OCI-LY7 (cell line): ENCODE results near the gene CLDN9.

Experiments used
- CTCF ChIP-seq: fragments of 200-600 bp; sonication (generic); conservative IDR thresholded peaks from 2 replicates; pipeline ENCODE4 v1.5.1; 2014; ENCODE audit warnings: mild to moderate bottlenecking, antibody characterized with exemption, low read length, moderate library complexity, mixed read lengths
- EZH2phosphoT487 ChIP-seq: fragments of 200-600 bp; sonication (generic); IDR thresholded peaks from 2 replicates; pipeline ENCODE4 v1.6.1; 2018; ENCODE audit warnings: low read depth, borderline replicate concordance, mild to moderate bottlenecking, mixed run types, antibody characterized with exemption, low read length, moderate library complexity, mixed read lengths

GRCh38 chr16:3058139-3059030 lies 45.7 kb downstream of the CLDN9 start:
- TF ChIP-seq CTCF = no peak
- no peak for TF ChIP-seq EZH2phosphoT487
